ENCODE data around the gene RMRP.

RMRP gene

DNA sequence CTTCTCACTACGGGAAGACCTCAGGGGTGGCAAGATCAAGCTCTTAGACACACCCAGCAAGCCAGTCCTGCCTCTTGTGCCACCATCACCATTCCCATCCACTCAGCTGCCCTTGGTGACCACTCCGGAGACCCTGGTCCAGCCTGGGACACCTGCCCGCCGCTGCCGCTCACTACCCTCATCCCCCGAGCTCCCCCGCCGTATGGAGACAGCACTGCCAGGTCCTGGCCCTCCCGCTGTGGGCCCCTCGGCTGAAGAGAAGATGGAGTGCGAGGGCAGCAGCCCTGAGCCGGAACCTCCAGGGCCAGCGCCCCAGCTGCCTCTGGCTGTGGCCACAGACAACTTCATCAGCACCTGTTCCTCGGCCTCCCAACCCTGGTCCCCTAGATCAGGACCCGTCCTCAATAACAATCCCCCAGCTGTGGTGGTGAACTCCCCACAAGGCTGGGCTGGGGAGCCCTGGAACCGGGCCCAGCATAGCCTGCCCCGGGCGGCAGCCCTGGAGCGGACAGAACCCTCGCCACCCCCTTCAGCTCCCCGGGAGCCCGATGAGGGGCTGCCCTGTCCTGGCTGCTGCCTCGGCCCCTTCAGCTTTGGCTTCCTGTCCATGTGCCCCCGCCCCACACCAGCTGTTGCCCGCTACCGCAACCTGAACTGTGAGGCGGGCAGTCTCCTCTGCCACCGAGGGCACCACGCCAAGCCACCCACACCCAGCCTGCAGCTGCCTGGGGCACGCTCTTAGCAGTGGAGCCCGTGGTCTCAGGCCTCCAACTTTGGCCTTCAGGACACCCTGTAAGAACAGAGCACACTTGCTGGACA lies 48.6 kb downstream of the RMRP start:
- no peak overlapping the region for H3K4me3 ChIP-seq (ENCODE audit: low read depth, low read length)
- no peak for DNase-seq (ENCODE audit: low read depth)
- TF ChIP-seq, protein P1, sequence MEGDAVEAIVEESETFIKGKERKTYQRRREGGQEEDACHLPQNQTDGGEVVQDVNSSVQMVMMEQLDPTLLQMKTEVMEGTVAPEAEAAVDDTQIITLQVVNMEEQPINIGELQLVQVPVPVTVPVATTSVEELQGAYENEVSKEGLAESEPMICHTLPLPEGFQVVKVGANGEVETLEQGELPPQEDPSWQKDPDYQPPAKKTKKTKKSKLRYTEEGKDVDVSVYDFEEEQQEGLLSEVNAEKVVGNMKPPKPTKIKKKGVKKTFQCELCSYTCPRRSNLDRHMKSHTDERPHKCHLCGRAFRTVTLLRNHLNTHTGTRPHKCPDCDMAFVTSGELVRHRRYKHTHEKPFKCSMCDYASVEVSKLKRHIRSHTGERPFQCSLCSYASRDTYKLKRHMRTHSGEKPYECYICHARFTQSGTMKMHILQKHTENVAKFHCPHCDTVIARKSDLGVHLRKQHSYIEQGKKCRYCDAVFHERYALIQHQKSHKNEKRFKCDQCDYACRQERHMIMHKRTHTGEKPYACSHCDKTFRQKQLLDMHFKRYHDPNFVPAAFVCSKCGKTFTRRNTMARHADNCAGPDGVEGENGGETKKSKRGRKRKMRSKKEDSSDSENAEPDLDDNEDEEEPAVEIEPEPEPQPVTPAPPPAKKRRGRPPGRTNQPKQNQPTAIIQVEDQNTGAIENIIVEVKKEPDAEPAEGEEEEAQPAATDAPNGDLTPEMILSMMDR (conservative IDR thresholded peaks at IDR 0.05; ENCODE audit: low read depth, low read length) = no peak

DNA sequence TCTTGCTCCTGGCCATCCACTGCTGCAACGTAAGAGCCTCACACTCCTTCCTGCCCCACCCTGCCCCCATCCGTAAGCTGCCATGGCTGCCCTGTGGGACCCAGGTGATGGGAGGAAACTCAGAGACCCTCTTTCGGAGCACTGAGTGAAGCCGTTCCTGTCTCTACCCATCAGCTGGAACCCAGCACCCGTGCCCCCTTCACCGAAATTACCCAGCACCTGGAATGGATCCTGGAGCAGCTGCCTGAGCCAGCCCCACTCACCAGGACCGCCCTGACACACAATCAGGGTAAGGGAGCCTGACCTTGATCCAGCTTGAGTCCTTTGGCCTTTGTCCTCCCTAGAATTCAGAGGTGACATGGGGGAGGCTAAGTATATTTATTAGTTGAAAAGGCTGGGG lies 49.6 kb downstream of the RMRP start:
- no peak for DNase-seq (ENCODE audit: low read depth)
- TF ChIP-seq, protein P1 (conservative IDR thresholded peaks at IDR 0.05; ENCODE audit: low read depth, low read length) = no peak
- H3K4me3 ChIP-seq (ENCODE audit: low read depth, low read length) = no peak overlapping the region
